GM21825 (cell line): ENCODE measurements around the gene CIT.

Source experiments
- ATAC-seq: cut with Tn5 transposase; IDR thresholded peaks from one replicate; pipeline ENCODE4 v1.9.1; 2021; ENCODE audit warnings: mild to moderate bottlenecking, moderate library complexity; ENCODE audit not compliant: unreplicated experiment

CIT gene

DNA sequence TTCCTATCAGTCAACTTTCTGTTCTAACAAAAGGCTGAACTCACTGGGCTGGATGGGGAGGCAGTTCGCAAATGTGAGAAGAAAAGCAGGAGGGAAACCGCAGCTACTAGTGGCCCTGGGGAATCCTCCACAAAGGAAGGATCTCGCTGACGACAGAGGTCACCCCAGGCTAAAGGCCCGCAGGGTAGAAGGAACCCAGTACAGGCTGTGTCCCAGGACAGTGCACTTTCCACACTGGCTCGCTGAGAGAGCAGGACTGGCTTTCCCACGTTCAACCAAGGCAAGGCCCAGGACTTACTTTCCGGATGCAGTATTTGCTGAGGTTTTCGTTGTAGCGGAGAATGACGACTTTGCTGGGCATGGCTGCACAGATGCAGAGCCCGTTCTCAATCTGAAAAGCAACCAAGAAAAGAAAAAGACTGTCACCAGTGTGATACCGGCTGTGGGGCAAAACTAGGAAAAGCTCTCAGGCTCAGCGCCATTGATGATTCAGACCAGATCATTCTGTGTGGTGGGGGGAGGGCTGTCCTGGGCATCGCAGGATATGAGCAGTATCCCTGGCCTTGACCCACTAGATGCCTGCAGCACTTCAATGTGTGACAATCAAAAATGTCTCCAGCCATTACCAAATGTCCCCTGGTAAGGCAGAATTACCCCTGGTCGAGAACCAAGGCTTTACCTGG lies 172.9 kb downstream of the CIT start:
- no peak for ATAC-seq

- ATAC-seq, result no peak
These were observed 177.0 kb downstream of the CIT start for GRCh38 chr12:119700078-119700477.

GRCh38 chr12:119699199-119699760 lies 177.8 kb downstream of the CIT start:
- no peak for ATAC-seq

GRCh38 chr12:119696943-119697342 lies 180.2 kb downstream of the CIT start:
- no peak for ATAC-seq

GRCh38 chr12:119695034-119695433 lies 182.1 kb downstream of the CIT start:
- ATAC-seq, result no peak

DNA sequence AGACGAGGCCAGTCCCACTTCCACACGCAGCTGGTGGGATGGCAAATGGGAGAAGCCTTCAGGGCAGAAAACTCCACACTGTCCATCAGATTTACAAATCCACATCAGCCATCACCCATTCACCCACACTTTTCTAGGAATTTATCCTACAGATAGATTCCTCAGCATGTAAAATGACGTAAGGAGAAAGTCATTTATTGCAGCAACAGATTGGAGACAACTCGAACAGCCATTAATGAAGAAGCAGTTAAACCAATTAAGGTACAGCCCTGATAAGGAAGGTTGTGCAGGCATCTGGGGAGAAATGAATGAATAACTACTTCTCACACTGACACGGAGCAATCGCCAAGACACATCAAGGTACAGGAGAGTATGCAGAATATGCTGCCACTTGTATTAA lies 183.0 kb downstream of the CIT start:
- ATAC-seq, result no peak

DNA sequence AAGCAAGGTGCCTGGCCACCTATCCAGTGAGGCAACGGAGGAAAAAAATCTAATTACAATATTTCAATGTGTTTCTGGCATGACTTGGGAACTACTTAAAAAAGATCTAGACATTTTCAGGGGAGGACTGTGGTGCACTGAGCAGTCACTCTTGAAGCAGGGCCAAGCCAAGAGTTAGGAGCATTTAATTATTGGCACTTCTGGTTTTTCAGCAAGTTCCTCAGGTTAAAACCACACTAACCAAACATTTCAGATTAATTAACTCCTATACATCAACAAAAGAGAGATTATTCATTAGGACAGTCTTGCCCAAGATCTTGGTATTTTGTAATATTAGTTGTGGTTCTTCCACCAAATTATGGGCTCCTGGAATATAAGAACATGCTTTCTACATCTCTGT lies 183.6 kb downstream of the CIT start:
- ATAC-seq, result no peak

- ATAC-seq, result no peak
These were observed 184.1 kb downstream of the CIT start for GRCh38 chr12:119692997-119693396.

DNA sequence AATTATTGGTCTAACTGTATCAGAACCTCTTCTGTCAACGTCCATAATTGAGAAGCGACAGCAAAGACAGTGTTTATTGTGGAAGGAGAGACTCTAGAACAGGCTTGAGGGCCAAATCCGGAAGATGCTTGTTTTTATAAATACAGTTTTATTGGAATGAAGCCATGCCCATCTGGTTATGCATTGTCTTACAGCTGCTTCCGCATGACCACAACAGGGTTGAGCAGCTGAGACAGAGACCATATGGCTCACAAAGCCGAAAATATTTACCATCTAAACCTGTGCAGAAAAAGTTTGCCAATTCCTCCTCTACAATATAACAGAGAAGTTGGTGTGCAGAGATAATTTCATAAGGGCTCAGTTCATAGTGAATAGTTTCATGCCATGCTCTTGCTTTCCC lies 184.7 kb downstream of the CIT start:
- no peak for ATAC-seq

DNA sequence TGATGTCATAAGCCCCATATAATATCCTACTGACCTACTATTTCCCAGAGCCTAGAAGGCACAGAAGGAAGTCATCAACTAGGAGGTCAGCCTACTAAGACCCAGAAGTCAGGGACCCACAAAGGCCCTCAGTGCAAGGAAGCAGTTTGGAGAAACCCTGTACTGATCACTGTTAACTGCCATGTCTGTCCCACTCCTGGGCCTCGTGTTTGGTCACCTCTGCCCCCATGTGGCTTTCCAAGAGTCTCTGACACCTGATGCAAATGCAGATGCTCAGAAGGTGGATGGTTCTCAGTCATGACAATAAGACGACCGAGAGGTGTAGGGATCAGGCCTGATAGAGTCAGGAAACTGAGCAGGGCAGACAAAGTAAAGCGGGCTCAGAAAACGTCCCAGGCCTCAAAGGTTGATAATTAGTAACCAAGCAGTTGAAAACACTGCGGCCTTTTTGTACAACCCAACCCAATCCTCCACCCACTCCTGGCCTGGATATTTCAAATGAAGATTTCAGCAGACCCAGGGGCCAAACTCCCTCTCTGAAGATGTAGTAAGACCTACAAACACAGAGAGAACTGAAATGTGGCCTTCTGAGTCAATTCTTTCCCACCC lies 185.8 kb downstream of the CIT start:
- no peak for ATAC-seq

- no peak for ATAC-seq
These were observed 187.1 kb downstream of the CIT start for GRCh38 chr12:119689935-119690500.

DNA sequence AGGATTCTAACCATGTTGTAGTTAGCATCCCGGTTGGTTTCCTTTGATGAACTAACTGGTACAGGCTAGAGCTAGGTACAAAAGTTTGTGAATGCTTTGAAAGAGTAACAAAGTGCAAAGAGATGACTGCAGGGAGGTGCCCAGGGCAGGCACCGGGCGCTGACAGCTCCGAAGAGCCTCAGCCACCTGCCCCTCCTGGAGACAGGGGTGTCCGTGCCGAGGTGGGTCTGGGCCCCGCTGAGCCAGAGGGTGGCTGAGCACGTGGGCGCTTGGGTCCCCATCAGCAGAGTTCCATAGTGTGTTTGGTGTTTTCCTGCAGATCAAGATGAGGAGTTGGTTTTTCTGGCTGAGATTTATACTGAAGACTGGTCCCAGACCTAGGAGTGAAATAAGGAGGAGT lies 189.2 kb downstream of the CIT start:
- no peak for ATAC-seq

- no peak for ATAC-seq
These were observed 189.7 kb downstream of the CIT start for GRCh38 chr12:119687406-119687805.

- no peak for ATAC-seq
These were observed 190.3 kb downstream of the CIT start for GRCh38 chr12:119686776-119687175.

GRCh38 chr12:119686355-119686754 lies 190.8 kb downstream of the CIT start:
- no peak for ATAC-seq

- ATAC-seq, result no peak
These were observed 191.7 kb downstream of the CIT start for GRCh38 chr12:119685375-119685774.

- no peak for ATAC-seq
These were observed 192.3 kb downstream of the CIT start for GRCh38 chr12:119684711-119685369.

DNA sequence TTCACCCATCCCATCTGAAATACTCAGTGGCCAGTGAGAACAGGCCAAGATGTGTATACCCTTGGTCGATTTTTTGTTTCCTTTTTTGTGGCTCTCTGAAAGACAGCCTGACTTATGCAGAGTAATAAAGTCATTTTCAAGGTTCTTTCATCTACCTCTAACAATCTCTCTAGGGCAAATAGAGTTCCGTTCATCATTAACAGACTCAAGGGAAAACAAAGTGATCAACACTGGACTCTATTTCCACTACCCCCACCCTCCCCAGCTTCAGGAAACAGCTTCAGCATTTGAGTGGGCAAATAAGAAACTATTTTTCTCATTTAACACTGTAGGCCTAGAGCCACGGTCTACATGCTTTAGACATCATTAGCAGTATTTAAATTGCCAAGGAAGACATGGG lies 193.3 kb downstream of the CIT start:
- ATAC-seq, result no peak

DNA sequence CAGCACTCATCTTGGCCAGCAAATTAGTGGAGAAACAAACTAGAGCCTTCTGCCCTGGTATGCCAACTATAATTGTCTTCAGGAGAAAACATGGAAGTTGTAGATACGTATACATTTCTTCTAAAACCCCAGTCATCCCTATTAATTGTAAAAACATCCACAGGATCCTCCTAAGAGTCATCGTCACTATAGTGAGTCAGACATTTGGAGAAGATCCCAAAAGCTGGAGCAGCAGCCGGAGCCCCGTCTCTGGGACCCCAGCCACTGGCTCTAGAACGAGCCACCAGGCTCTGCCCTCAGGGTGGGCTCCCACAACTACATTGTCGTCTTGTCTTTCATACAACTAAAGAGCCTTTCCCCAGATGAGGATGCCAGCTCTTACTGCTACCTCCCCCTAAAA lies 193.7 kb downstream of the CIT start:
- ATAC-seq, result no peak

GRCh38 chr12:119682639-119683252 lies 194.4 kb downstream of the CIT start:
- no peak for ATAC-seq
